Stimulated activated CD8-positive, alpha-beta memory T cell treated with anti-CD3 and anti-CD28 coated beads, Interleukin-7, amount 100 ng/mL, for 1 hour (primary cell): ENCODE measurements around the gene WNT3.
"Not testable (repeated sequence)": the region's sequence is repeated elsewhere in the genome, so short reads cannot be mapped to it uniquely, and the experiment has no call there.

Experiments used
- DNase-seq, 2 donors: peaks; one replicate each; pipeline ENCODE4 v3.0.0-alpha.2; 2020; ENCODE audit warnings: low read depth in 2 of 2

WNT3 gene

DNA sequence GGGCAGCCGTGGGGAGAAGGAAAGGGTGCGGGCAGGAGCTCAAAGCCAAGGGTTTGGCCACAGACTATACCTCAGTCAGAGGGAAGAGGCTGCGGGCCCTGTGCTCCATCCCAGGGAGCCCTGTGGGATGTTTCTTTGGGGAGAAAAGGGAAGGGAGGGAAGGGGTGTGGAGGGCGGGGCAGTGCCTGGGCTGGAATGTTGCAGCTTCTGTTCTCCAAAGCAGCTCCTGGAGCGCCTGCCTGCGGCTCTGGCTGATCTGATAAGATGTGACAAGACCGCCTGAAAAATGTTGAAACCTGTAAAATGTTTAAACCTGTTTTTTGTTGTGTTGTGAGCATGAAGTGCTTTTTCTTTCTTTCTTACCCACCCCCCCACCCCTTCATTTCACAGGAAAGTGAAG lies 32.8 kb downstream of the WNT3 start:
- no peak for DNase-seq

DNA sequence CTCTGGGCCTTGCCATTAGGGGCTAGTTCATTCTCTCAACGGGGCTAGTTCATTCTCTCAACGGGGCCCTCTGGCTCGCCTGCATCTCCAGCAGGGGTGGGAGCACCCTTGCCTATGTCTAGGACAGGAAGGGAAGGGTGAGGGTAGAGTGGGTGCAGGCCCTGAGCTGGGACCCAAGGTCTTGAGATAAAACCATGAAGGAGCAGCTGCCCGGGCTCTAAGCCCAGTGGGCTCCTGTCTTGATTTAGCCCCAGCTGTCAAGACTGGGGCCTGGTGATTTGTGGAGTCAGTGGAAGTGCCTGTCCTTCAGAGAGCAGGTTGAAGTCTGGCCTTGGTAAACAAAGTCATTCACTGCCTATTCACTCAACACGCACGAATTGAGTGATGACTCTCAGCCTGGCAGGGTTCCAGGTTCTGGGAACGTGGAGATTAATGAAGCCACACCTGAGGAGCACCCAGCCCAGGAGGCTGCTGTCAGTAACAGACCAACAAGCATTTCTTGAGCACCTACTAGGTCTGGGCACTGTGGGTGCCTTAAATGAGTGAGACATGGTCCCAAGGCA lies 35.4 kb downstream of the WNT3 start:
- DNase-seq, result no peak

DNA sequence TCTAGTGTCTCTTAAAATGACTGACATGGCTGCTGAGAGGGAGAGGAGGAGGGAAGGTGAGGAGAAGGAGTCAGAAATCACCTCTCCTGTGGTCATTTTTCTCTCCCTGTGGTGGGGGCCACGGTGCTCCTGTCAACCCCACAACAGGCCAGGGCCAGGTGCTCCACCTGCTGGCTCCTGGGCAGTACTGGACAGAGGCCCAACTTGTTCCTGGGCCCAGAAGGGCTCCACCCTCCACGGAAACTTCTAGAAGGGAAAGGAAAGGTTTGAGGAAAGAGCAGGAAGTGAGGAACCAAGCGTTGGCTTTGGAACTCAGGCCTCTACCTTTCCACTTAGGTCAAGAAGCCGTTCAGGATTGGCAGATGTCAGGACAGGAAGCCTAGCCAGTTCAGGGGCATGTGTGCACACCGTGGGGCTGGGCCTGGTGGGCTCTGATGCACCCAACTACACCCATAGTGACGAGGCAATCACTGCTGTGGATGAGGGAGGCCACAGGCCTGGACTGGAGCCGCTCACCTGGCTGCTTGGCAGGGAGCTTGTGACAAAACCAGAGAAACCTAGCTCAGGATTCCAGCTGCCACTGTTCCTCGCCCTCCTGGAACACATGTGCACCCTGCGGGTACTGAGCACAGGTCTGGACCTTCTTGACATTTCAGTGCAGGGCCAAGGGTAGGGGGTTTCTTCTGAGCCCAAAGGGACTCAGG lies 36.1 kb downstream of the WNT3 start:
- DNase-seq, result no peak

DNA sequence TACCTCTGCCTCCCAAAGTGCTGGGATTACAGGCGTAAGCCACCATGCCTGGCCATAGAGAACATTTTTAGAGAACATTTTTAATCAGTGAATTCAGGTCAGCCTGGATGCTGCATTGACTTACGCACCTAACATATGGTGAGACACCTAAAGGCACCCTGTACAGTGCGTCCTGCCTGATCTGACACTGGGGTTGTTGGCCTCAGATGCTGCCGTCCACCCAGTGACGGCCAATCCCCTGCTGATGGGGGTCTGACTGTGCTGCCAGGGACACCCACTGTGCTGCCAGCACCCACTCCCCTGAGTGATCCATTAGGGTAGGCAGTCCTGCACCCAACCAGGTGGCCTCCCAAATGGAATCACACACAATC lies 38.5 kb downstream of the WNT3 start:
- DNase-seq, result no peak

DNA sequence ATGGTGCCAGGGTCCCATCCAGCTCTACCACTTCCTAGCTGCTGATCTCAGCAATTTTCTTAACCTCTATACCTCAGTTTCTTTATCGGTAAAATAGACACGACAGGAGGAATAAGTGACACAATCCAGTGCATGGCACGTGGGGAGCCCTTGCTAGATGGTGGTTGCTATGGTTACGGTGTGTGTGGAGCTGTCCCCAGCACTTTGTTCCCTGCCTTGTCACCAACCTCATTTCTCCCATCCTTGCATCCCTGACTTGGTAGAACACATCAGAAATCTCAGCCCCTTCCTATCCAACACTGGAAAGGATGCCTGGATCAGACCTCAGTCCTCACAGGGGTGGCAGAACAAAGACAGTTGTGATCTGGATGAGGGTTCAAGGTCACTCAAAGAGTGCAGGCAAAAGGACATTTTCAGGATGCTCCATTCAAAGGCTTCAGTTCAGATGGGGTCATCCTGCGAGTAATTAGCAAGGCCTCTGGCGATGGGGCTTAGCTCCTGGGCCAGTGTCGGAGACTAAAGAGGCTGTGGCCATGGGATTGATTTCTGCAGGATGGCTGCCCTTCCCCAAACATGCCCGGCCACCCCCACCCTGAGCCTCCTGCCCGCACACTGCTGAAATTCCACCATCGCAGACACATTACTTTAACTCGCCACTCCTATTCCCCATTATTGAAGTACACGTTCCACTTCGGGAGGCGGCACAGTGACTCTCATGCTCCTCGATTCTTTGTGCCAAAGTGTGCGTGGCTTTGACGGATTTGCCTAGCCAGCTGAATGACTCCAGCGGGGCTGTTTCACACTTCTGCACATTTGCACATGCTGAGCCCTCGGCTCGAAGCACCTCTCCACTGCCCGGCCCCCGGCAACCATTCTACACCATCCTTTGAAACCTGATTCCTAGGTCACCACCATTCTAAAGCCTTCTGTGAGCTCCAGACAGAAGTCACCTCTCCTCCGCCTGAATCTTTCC lies 40.3 kb downstream of the WNT3 start:
- DNase-seq, result no peak

DNA sequence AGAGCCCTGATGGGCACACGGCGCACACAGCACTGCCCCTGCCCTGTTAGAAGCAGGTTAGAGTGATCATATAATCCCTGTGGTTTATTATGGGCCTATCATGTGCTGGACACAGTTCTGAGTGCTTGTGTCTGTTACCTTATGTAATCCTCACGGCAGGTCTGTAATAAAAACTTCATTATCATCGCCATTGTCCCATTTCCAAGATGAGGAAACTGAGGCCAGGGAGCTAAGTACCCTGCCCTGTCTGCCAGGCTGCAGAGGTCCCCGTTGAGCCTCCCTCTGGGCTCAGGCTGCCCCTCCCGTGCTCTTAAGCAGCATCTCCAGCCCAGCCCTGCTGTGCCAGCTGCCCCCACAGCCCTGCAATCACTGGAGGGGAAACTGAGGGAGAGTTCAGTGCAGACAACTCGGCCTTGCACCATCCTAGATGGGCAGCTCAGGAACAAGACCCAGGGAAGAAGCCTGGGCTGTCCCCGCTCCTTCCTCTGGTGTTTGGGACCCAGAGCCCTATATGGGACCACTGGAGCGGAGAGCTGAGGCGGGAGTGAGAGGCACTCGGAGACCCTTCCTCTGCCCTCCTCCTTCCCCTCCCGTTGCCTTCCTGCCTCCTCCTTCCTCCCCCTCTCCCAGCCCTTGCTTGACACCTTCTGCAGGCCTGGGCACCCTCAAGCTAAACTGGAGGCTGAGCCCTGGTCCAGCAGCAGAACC lies 42.0 kb downstream of the WNT3 start:
- no peak for DNase-seq

- no peak for DNase-seq
Observed at GRCh38 chr17:46774108-46774737, 44.3 kb downstream of the WNT3 start.

GRCh38 chr17:46773676-46774075 lies 44.8 kb downstream of the WNT3 start:
- no peak for DNase-seq

- no peak for DNase-seq
Observed at GRCh38 chr17:46773221-46773605, 45.3 kb downstream of the WNT3 start.

DNA sequence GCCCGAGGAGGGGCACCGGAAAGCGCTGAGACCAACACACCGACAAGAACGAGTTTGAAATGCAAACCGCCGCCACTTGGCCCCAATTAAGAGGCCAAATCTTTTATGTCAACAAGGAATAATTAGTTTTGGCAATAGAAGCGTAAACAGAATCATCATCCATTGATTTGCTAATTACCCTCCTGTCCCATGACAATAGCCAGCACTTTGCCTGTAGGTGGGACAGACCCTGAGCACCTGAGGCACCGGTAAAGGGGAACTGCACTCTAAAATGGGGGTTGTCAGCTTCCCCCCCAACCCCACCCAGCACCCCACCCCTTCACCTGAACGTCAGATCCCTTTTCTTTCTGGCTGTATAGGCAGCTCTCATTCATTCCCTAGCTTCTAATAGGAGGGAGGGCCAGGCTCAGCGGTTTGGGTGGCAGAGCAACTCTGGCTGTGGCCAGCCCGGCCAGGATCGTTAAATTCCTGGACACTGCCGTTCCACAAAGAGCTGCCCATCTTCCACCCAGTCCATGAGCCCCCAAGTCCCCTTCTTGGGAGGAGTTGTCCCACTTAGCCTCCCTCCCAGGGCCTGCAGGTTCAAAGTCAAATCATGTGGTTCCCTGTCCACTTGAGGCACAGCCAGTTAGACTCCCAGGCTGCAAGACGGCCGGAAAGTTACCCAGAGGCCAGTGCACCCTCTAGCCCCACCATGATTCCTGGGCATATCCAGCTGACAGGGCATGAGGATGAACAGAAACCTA lies 45.8 kb downstream of the WNT3 start:
- no peak for DNase-seq

- DNase-seq, result no peak
Observed at GRCh38 chr17:46771561-46772474, 46.7 kb downstream of the WNT3 start.

- no peak for DNase-seq
Observed at GRCh38 chr17:46770818-46771560, 47.5 kb downstream of the WNT3 start.

GRCh38 chr17:46770439-46770817 lies 48.1 kb downstream of the WNT3 start:
- DNase-seq, result no peak

- DNase-seq, result no peak
Observed at GRCh38 chr17:46769531-46770438, 48.7 kb downstream of the WNT3 start.

GRCh38 chr17:46768896-46769295 lies 49.6 kb downstream of the WNT3 start:
- DNase-seq, result not testable (repeated sequence)

GRCh38 chr17:46768540-46768870 lies 50.0 kb downstream of the WNT3 start:
- DNase-seq, result no peak

DNA sequence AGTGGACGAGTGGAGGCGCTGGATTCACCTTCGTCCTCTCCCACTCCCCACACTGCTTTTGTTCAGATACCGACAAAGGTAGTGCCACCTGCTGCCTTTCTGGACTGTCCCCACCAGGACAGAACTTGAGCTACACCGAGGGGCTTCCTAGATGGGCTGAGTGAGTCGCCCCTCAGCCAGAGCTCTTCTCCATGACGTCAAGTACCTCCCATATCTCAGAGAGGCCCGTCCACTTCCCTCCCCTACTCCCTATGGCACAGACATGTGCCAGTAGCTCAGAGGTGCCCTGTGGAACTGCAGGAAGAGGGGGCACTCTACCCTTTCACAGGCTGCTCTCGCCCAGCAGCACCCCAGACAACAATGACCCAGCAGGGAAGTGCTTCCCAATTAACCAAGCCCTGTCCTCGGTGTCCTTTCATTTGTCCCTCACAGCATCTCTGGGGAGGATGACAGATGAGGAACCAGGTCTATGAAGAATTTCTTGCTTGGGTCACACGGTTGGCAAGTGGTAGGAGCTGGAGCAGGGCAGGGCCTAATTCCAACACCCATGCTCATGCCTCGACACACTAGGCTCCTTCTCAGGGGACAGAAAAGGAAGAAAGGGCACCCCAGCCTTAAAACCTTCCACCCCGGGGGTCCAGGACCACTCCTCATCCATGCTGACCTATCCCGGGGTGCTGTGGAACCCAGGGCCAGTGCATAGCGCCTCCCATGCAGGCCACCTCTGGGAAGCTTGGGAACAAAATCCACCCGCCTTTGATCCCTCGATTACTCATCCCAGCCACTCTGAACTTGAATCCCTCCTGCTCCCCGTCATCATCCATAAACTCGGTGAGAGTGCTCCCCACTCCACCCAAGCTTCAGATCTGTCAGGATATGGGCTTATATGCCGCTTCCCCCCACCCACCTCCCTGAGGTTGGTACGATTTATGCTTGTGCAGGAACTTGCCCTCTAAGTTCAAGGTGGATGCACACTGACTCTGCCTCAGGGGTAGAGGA lies 51.7 kb downstream of the WNT3 start:
- DNase-seq, result no peak
